Duodenal mucosa (tissue), 2 donors: ENCODE results near the gene FAH.

Source experiments
- H3K27ac ChIP-seq: one replicate; pipeline ENCODE4 v1.7.0; 2013; ENCODE audit warnings: low read depth, low read length
- H3K27me3 ChIP-seq, 2 donors: one replicate each; pipeline ENCODE4 v1.7.0; 2013; ENCODE audit warnings: low read length in 2 of 2, control low read depth in 1 of 2; ENCODE audit not compliant: insufficient read depth in 2 of 2, control insufficient read depth in 1 of 2
- H3K36me3 ChIP-seq, 2 donors: one replicate each; pipeline ENCODE4 v1.7.0; 2013; ENCODE audit warnings: low read length in 2 of 2, control low read depth in 1 of 2; ENCODE audit not compliant: insufficient read depth in 2 of 2, control insufficient read depth in 1 of 2
- H3K4me1 ChIP-seq, 2 donors: one replicate each; pipeline ENCODE4 v1.7.0; 2013; ENCODE audit warnings: low read length in 2 of 2, control low read depth in 1 of 2; ENCODE audit not compliant: insufficient read depth in 2 of 2, control insufficient read depth in 1 of 2
- H3K4me3 ChIP-seq, 2 donors: one replicate each; pipeline ENCODE4 v1.7.0; 2013; ENCODE audit warnings: low read length in 2 of 2, low read depth in 1 of 2
- H3K9ac ChIP-seq, 2 donors: one replicate each; pipeline ENCODE4 v1.7.0; 2013; ENCODE audit warnings: low read length in 2 of 2, low read depth in 1 of 2
- H3K9me3 ChIP-seq, 2 donors: one replicate each; pipeline ENCODE4 v1.7.0; 2013; ENCODE audit warnings: low read length in 2 of 2, control low read depth in 1 of 2; ENCODE audit not compliant: control insufficient read depth in 1 of 2

FAH gene

GRCh38 chr15:80168421-80168820, 15.6 kb downstream of the FAH start:
- H3K27me3 ChIP-seq: no peaks in the 10 kb centered on the region
- H3K4me1 ChIP-seq: peaks cover 0 to 1% of the 10 kb centered on the region in 2 donors
- peaks cover 9 to 14% of the 10 kb centered on the region in 2 donors for H3K36me3 ChIP-seq
- H3K4me3 ChIP-seq: no peak overlapping the region
- no peaks in the 10 kb centered on the region for H3K9me3 ChIP-seq
- no peak overlapping the region for H3K9ac ChIP-seq
- no peak overlapping the region for H3K27ac ChIP-seq

DNA sequence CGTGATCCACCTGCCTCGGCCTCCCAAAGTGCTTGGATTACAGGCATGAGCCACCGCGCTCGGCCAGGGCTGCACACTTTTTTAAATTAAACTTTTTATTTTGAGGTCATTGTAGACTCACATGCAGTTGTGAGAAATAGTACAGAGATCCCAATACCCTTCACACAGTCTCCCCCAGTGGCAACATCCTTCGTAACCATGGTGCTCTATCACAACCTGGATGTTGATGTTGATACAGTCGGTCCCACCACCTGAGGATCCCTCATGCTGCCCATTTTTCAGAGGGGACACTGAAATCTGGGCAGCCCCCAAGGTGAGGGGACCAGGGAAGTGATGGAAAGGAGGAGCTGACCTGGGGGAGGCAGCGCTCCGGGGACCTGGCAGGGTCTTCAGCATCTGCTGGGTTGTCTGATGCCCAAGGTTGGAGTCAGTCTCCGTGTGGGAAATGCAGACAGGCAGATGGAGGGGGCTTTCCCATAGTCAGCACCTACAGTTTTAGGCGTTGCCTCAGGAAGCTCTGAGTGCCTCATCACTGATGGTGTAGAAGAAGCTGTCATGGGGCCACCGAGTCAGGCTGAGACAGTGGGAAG, 17.1 kb downstream of the FAH start:
- no peak overlapping the region for H3K27ac ChIP-seq
- no peaks in the 10 kb centered on the region for H3K27me3 ChIP-seq
- H3K9ac ChIP-seq: no peak overlapping the region
- H3K9me3 ChIP-seq: no peaks in the 10 kb centered on the region
- H3K4me3 ChIP-seq: no peak overlapping the region
- H3K36me3 ChIP-seq: peaks cover 7 to 15% of the 10 kb centered on the region in 2 donors
- no peaks in the 10 kb centered on the region for H3K4me1 ChIP-seq

GRCh38 chr15:80170596-80170995, 17.8 kb downstream of the FAH start:
- H3K36me3 ChIP-seq: peaks cover 14 to 21% of the 10 kb centered on the region in 2 donors
- no peaks in the 10 kb centered on the region for H3K27me3 ChIP-seq
- H3K4me1 ChIP-seq: no peaks in the 10 kb centered on the region
- no peaks in the 10 kb centered on the region for H3K9me3 ChIP-seq
- no peak overlapping the region for H3K9ac ChIP-seq
- no peak overlapping the region for H3K4me3 ChIP-seq
- H3K27ac ChIP-seq: no peak overlapping the region

- no peaks in the 10 kb centered on the region for H3K9me3 ChIP-seq
- H3K27ac ChIP-seq: no peak overlapping the region
- no peaks in the 10 kb centered on the region for H3K4me1 ChIP-seq
- H3K9ac ChIP-seq: no peak overlapping the region
- H3K36me3 ChIP-seq: peaks cover 19 to 21% of the 10 kb centered on the region in 2 donors
- H3K27me3 ChIP-seq: no peaks in the 10 kb centered on the region
- H3K4me3 ChIP-seq: no peak overlapping the region
Measured at GRCh38 chr15:80171787-80172186, 19.0 kb downstream of the FAH start.

DNA sequence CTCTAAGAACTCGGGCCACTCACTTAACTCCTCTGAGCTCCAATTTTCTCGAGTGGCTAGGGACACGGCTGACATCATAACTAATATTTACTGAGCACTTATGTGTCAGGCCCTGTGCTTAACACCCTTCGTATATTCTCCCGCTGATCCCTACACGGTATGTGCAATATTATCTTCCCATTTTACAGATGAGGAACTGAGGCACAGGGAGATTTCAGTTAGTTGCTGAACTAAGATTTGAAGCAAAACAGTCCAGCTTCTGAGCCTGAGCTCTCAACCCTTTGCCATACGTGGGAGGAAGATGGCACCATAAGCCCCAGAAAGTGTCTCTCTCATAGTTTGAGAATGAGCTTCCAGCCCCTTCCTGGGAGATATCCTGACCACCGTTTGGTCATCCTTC, 19.6 kb downstream of the FAH start:
- Histone ChIP-seq H3K9me3 (no peaks in the 10 kb centered on the region), H3K9ac (no peak overlapping the region), H3K4me1 (no peaks in the 10 kb centered on the region), H3K4me3 (no peak overlapping the region), H3K36me3 (peaks cover 21 to 24% of the 10 kb centered on the region in 2 donors), H3K27ac (no peak overlapping the region), H3K27me3 (no peaks in the 10 kb centered on the region)

DNA sequence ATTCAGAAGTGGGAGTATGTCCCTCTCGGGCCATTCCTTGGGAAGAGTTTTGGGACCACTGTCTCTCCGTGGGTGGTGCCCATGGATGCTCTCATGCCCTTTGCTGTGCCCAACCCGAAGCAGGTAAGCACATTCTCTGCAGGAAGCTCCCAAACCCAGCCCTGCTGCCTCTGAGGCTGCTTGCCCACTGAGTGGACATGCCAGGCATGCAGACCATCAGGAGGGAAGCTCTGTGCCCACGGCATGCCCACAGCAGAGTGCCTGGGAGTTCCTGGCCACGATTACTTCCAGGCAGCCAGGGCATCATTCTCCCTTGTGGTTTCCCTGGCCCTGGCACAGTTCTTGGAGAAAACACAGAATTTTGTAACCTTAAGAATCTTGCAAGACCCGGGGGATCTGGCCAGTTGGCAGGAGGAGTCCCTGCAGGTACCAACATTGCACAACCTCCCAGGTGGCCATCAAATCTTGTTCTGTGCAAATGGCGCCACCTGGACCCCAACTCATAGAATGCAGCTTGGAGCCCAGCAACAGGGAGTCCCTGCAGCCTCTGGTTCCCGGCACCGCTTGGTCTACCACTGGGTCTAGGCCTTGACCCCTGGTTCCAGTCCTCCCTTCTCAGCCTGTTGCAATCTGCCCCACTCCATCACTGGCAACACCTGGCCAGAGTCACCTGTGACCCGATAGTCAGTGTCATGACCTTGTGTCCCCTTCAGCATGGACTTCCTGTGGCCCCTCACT, 20.4 kb downstream of the FAH start:
- no peak overlapping the region for H3K4me3 ChIP-seq
- peaks cover 17 to 28% of the 10 kb centered on the region in 2 donors for H3K36me3 ChIP-seq
- no peaks in the 10 kb centered on the region for H3K27me3 ChIP-seq
- no peaks in the 10 kb centered on the region for H3K9me3 ChIP-seq
- H3K4me1 ChIP-seq: no peaks in the 10 kb centered on the region
- H3K27ac ChIP-seq: no peak overlapping the region
- no peak overlapping the region for H3K9ac ChIP-seq

GRCh38 chr15:80174017-80174746, 21.4 kb downstream of the FAH start:
- Histone ChIP-seq H3K27ac (no peak overlapping the region), H3K4me1 (no peaks in the 10 kb centered on the region), H3K36me3 (peaks cover 12 to 24% of the 10 kb centered on the region in 2 donors), H3K4me3 (no peak overlapping the region), H3K9ac (no peak overlapping the region), H3K27me3 (no peaks in the 10 kb centered on the region), H3K9me3 (no peaks in the 10 kb centered on the region)

DNA sequence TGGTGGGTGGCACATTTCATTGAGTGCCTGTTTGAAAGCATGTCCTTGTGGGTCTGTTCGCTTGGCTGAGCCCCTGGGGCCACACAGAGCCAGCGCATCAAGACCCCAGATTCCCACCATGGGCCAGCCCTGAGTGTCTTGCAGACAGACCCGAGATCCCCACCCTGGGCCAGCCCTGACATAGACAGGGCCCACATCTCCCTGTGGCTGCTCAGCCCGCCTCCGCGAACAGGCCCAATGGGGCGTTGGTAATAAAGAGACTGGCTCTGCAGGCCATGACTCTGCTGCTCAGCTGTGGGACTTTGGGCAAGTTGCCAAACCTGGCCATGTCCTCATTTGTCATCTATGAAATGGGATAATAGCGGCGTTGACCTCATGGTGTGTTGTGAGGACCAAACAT, 22.6 kb downstream of the FAH start:
- Histone ChIP-seq H3K36me3 (peaks cover 12 to 35% of the 10 kb centered on the region in 2 donors), H3K27ac (no peak overlapping the region), H3K9me3 (no peaks in the 10 kb centered on the region)

GRCh38 chr15:80176443-80176842, 23.6 kb downstream of the FAH start:
- H3K9ac ChIP-seq: no peak overlapping the region
- H3K4me1 ChIP-seq: no peaks in the 10 kb centered on the region
- H3K27ac ChIP-seq: no peak overlapping the region
- peaks cover 16 to 45% of the 10 kb centered on the region in 2 donors for H3K36me3 ChIP-seq
- no peak overlapping the region for H3K4me3 ChIP-seq
- no peaks in the 10 kb centered on the region for H3K9me3 ChIP-seq
- H3K27me3 ChIP-seq: no peaks in the 10 kb centered on the region

More for the DNA sequence above, 22.6 kb downstream of the FAH start:
- H3K4me1 ChIP-seq: no peaks in the 10 kb centered on the region
- H3K9ac ChIP-seq: no peak overlapping the region
- no peaks in the 10 kb centered on the region for H3K27me3 ChIP-seq
- H3K4me3 ChIP-seq: no peak overlapping the region

GRCh38 chr15:80177156-80177555, 24.4 kb downstream of the FAH start:
- Histone ChIP-seq H3K36me3 (peaks cover 17 to 52% of the 10 kb centered on the region in 2 donors), H3K9ac (no peak overlapping the region), H3K9me3 (no peaks in the 10 kb centered on the region), H3K27me3 (no peaks in the 10 kb centered on the region), H3K4me3 (no peak overlapping the region), H3K4me1 (no peaks in the 10 kb centered on the region), H3K27ac (no peak overlapping the region)
